NCI-H526 (cell line): ENCODE data around the gene GOLGA6C.
"Not testable (repeated sequence)": the region's sequence is repeated elsewhere in the genome, so short reads cannot be mapped to it uniquely, and the experiment has no call there.

Experiments
- DNase-seq, 2 experiments: peaks; one replicate each; lab custom pipeline; 2025; lab: John Stamatoyannopoulos, UW

GOLGA6C gene

GRCh38 chr15:75251343-75251742 lies 6.8 kb upstream of the GOLGA6C start:
- not testable (repeated sequence) for DNase-seq

GRCh38 chr15:75252285-75252684 lies 5.8 kb upstream of the GOLGA6C start:
- not testable (repeated sequence) for DNase-seq

- DNase-seq = not testable (repeated sequence)
Observed at GRCh38 chr15:75258620-75259343, 648 bp downstream of the GOLGA6C start.

GRCh38 chr15:75259873-75260272 lies 1.7 kb downstream of the GOLGA6C start:
- DNase-seq = not testable (repeated sequence)

GRCh38 chr15:75273751-75274359 lies 15.7 kb downstream of the GOLGA6C start:
- DNase-seq = not testable (repeated sequence)

- DNase-seq = not testable (repeated sequence)
Observed at GRCh38 chr15:75274509-75275107, 16.5 kb downstream of the GOLGA6C start.

- not testable (repeated sequence) for DNase-seq
Observed at GRCh38 chr15:75275617-75276016, 17.5 kb downstream of the GOLGA6C start.

GRCh38 chr15:75278497-75278896 lies 20.4 kb downstream of the GOLGA6C start:
- DNase-seq = not testable (repeated sequence)

GRCh38 chr15:75282572-75282971 lies 24.4 kb downstream of the GOLGA6C start, which contains the start of gene GOLGA6D:
Gene GOLGA6D (plus strand): TSS chr15:75282835. CDS start chr15:75282876, 41 bp downstream.
- not testable (repeated sequence) for DNase-seq

- not testable (repeated sequence) for DNase-seq
Observed at GRCh38 chr15:75284152-75284551, 26.0 kb downstream of the GOLGA6C start.

GRCh38 chr15:75293660-75294059 lies 35.5 kb downstream of the GOLGA6C start:
- DNase-seq = not testable (repeated sequence)

- DNase-seq = not testable (repeated sequence)
Observed at GRCh38 chr15:75298541-75299310, 40.6 kb downstream of the GOLGA6C start.

GRCh38 chr15:75299311-75299688 lies 41.2 kb downstream of the GOLGA6C start:
- DNase-seq = not testable (repeated sequence)

- not testable (repeated sequence) for DNase-seq
Observed at GRCh38 chr15:75300026-75300425, 41.9 kb downstream of the GOLGA6C start.

- DNase-seq = no peak
Observed at GRCh38 chr15:75302318-75302717, 44.2 kb downstream of the GOLGA6C start.

GRCh38 chr15:75302753-75303152 lies 44.6 kb downstream of the GOLGA6C start:
- DNase-seq = not testable (repeated sequence)

GRCh38 chr15:75306188-75306587 lies 48.1 kb downstream of the GOLGA6C start:
- DNase-seq = no peak

GRCh38 chr15:75307778-75308390 lies 49.8 kb downstream of the GOLGA6C start:
- peak; percentile 41 to 91 for DNase-seq

- no peak for DNase-seq
Observed at GRCh38 chr15:75309711-75310110, 51.6 kb downstream of the GOLGA6C start.

GRCh38 chr15:75312548-75312947 lies 54.4 kb downstream of the GOLGA6C start:
- not testable (repeated sequence) for DNase-seq

- no peak for DNase-seq
Observed at GRCh38 chr15:75313116-75313845, 55.1 kb downstream of the GOLGA6C start.
